ENCODE measurements around the gene PRKCG.

GRCh38 chr19:53945441-53945840, 63.4 kb downstream of the PRKCG start:
- no peak for TF ChIP-seq EZH2 (IDR thresholded peaks at IDR 0.05; ENCODE audit: borderline replicate concordance, low read depth, low read length, severe bottlenecking)
- no peak for TF ChIP-seq CTCF (IDR thresholded peaks at IDR 0.05; ENCODE audit: borderline replicate concordance, extremely low read depth, low read length, poor library complexity, severe bottlenecking)
